Panc1 (cell line): ENCODE measurements around the gene PKP4. TPM values are rescaled to one million over a fixed set of nuclear protein-coding genes. Genes with fewer than 3 reads are reported as not detected.

ENCODE experiments used
- ATAC-seq: fragments of 200-7000 bp; cut with Tn5 transposase; 2 replicates; pipeline ENCODE4 v1.9.1; 2020; ENCODE audit warnings: mild to moderate bottlenecking, moderate library complexity
- Bru-seq: library from RNA; stranded (reverse); fragments of 400-500 nt; gene quantifications from one replicate; lab custom pipeline; 2021; lab: Mats Ljungman, UMichigan
- BruChase-seq, 2 experiments: library from RNA; stranded (reverse); fragments of 400-500 nt; gene quantifications; one replicate each; lab custom pipeline; 2021; lab: Mats Ljungman, UMichigan
- BruUV-seq: library from RNA; stranded (reverse); fragments of 400-500 nt; replicated peaks from 2 replicates; lab custom pipeline; 2021; lab: Mats Ljungman, UMichigan
- CTCF ChIA-PET: fragments of 300-600 bp; sonication (Branson Sonifier 250); formaldehyde crosslinking; loops from one replicate; lab custom pipeline; 2022; ENCODE audit warnings: antibody characterized with exemption; lab: Charles Lee
- POLR2A ChIA-PET: fragments of 300-600 bp; sonication (Branson Sonifier 250); formaldehyde crosslinking; loops from one replicate; lab custom pipeline; 2022; ENCODE audit warnings: antibody characterized with exemption; lab: Charles Lee
- DNase-seq: peaks from one replicate; pipeline ENCODE4 v3.0.0-alpha.2; 2010; ENCODE audit warnings: low read depth, low spot score
- H3K27ac ChIP-seq: 2 replicates; pipeline ENCODE4 v1.5.1; 2011; ENCODE audit warnings: mild to moderate bottlenecking, low read length, inconsistent platforms
- H3K27me3 ChIP-seq: fragments of 200-500 bp; sonication (Bioruptor generic); 2 replicates; pipeline ENCODE4 v1.6.0; 2014; ENCODE audit warnings: low read length, inconsistent platforms; ENCODE audit not compliant: control insufficient read depth, insufficient read depth
- H3K36me3 ChIP-seq: fragments of 200-500 bp; sonication (Bioruptor generic); 2 replicates; pipeline ENCODE4 v1.5.1; 2014; ENCODE audit warnings: inconsistent platforms, mild to moderate bottlenecking, low read length, moderate library complexity; ENCODE audit not compliant: control insufficient read depth, insufficient read depth
- H3K4me1 ChIP-seq: 2 replicates; pipeline ENCODE4 v1.5.1; 2011; ENCODE audit warnings: inconsistent platforms, mild to moderate bottlenecking, low read length, moderate library complexity; ENCODE audit not compliant: control insufficient read depth, insufficient read depth
- H3K4me3 ChIP-seq, 2 experiments: 2 replicates each; pipeline ENCODE4 v1.5.1; 2011 to 2012; ENCODE audit warnings: low read depth in 2 of 2, low read length in 2 of 2, mild to moderate bottlenecking in 2 of 2, inconsistent platforms in 1 of 2, moderate library complexity in 1 of 2
- H3K9me3 ChIP-seq: fragments of 200-500 bp; sonication (Bioruptor generic); 2 replicates; pipeline ENCODE4 v1.5.1; 2014; ENCODE audit warnings: low read depth, mild to moderate bottlenecking, inconsistent platforms, low read length, moderate library complexity; ENCODE audit not compliant: control insufficient read depth, insufficient read depth
- POLR2AphosphoS5 ChIP-seq: IDR thresholded peaks from 2 replicates; pipeline ENCODE4 v1.6.1; 2012; ENCODE audit warnings: mild to moderate bottlenecking, low read depth, low read length, moderate library complexity
- SIN3A ChIP-seq: IDR thresholded peaks from 2 replicates; pipeline ENCODE4 v1.6.1; 2012; ENCODE audit warnings: low read depth, mild to moderate bottlenecking, low read length, moderate library complexity, borderline replicate concordance; ENCODE audit not compliant: insufficient read depth
- TCF7L2 ChIP-seq: IDR thresholded peaks from 2 replicates; pipeline ENCODE4 v1.6.1; 2011; ENCODE audit warnings: mild to moderate bottlenecking, low read depth, low read length, inconsistent platforms
- in situ Hi-C: cut with HindIII; loops from 2 replicates; pipeline ENCODE4 v1.10.0; 2016; ENCODE audit warnings: low sequenced_read_pairs, low pct_unique_long_range_greater_than_20kb
- intact Hi-C: fragments of 100-400 bp; cut with micrococcal nuclease; formaldehyde crosslinking; loops from one replicate; pipeline ENCODE4 v1.10.0; 2022; ENCODE audit not compliant: unreplicated experiment
- long read RNA-seq: library from polyadenylated mRNA; unstranded; transcript quantifications from one replicate; pipeline ENCODE4 v2.0.0, GENCODE V29; 2021; ENCODE audit not compliant: unreplicated experiment
- polyA plus RNA-seq: library from polyadenylated mRNA; unstranded; fragments of >200 nt; gene quantifications from one replicate; pipeline ENCODE4 v1.2.1, GENCODE V29; 2012; ENCODE audit warnings: missing spikeins; ENCODE audit not compliant: insufficient read length
- total RNA-seq: library from RNA; stranded (reverse); gene quantifications from one replicate; pipeline ENCODE4 v1.2.1, GENCODE V29; 2021; ENCODE audit not compliant: unreplicated experiment
- TF ChIP-seq, protein P1 (sequence below), 2 experiments: IDR thresholded peaks; 2 replicates each; pipeline ENCODE4 v1.6.1; 2011 to 2012; ENCODE audit warnings: low read depth in 2 of 2, control low read depth in 1 of 2, low read length in 1 of 2, mild to moderate bottlenecking in 1 of 2, moderate library complexity in 1 of 2; ENCODE audit not compliant: insufficient read depth in 1 of 2
- TF ChIP-seq, protein P2 (sequence below): fragments of 450-650 bp; IDR thresholded peaks from 2 replicates; pipeline ENCODE4 v1.5.1; 2017; ENCODE audit warnings: mild to moderate bottlenecking

PKP4 gene, protein sequence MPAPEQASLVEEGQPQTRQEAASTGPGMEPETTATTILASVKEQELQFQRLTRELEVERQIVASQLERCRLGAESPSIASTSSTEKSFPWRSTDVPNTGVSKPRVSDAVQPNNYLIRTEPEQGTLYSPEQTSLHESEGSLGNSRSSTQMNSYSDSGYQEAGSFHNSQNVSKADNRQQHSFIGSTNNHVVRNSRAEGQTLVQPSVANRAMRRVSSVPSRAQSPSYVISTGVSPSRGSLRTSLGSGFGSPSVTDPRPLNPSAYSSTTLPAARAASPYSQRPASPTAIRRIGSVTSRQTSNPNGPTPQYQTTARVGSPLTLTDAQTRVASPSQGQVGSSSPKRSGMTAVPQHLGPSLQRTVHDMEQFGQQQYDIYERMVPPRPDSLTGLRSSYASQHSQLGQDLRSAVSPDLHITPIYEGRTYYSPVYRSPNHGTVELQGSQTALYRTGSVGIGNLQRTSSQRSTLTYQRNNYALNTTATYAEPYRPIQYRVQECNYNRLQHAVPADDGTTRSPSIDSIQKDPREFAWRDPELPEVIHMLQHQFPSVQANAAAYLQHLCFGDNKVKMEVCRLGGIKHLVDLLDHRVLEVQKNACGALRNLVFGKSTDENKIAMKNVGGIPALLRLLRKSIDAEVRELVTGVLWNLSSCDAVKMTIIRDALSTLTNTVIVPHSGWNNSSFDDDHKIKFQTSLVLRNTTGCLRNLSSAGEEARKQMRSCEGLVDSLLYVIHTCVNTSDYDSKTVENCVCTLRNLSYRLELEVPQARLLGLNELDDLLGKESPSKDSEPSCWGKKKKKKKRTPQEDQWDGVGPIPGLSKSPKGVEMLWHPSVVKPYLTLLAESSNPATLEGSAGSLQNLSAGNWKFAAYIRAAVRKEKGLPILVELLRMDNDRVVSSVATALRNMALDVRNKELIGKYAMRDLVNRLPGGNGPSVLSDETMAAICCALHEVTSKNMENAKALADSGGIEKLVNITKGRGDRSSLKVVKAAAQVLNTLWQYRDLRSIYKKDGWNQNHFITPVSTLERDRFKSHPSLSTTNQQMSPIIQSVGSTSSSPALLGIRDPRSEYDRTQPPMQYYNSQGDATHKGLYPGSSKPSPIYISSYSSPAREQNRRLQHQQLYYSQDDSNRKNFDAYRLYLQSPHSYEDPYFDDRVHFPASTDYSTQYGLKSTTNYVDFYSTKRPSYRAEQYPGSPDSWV
- total RNA-seq = 81.7 TPM
- polyA plus RNA-seq = 47.6 TPM
- percentile 91 among the genes with signal in this experiment for Bru-seq, nascent RNA
- percentile 84 among the genes with signal in this experiment for BruChase-seq, experiment 1, labeled RNA remaining after a 2-hour chase
- BruChase-seq, experiment 2, labeled RNA remaining after a 6-hour chase = percentile 77 among the genes with signal in this experiment
- long read RNA-seq, partial matches to known transcripts = 60 of 89 reads
- long read RNA-seq, other reads (novel, unspliced or antisense) = 29 of 89 reads

DNA sequence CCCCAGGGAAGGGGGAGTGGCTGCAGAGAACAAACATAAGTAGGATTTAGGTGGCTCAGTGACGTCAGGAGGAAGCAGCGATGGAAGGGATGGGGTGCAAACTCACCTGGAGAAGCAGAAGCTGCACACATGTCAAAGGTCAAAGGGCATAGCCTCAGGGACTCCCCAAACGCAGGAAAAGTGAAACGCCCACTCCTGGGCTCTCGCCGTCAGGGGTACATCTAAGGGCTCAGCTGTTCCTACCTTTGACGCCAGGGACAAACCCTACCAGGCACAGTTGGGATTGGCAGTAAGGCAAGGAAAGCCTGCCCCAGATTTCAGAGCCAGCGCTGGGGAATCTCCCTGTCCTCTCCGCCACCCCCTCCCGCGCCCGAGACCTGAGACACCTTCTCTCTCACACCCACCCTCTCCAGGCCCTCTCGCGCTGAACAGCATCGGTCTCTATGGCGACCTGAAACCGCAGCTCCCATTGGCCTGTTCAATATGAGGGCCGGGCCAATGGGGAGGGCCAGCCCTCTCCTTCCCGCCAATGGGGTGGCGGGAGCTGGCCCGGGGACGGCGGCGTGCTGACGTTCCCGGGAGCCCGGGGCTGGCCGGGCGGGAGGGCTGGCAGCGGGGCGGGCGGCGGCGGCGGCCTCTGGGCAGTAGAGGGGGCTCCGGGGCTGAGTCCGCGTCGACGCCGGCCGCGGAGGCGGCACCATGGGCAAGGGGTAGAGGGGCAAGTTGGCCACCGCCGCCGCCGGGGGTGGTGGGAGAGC lies at the start of gene PKP4, which contains the start of gene CCDC148:
PKP4 (plus strand) TSS at position 644 of the 758 bp plus-strand sequence. CDS start 76,233 bp downstream, outside the sequence.
CCDC148 (minus strand) TSS at position 445 of the 758 bp plus-strand sequence; CDS start at position 131, 314 bp downstream.
- H3K36me3 ChIP-seq = no peaks in the 10 kb centered on the region
- H3K4me3 ChIP-seq = peak within 1 kb of the TSS; percentile 89 to 93
- POLR2A ChIA-PET = interaction anchor here (0.6 to 0.7 kb wide), 4 partner anchors 32 to 585 kb away, joined by 3 to 6 read pairs (median 6); no protein-coding TSS in a partner anchor
- H3K27me3 ChIP-seq = no peaks in the 10 kb centered on the region
- H3K27ac ChIP-seq = peak within 1 kb of the TSS; percentile 79
- TF ChIP-seq TCF7L2 (no peak), SIN3A (peak; percentile 85; the same call in 1 of the 2 replicates), POLR2AphosphoS5 (peak; percentile 57; the same call in 1 of the 2 replicates)
- TF ChIP-seq, protein P1, sequence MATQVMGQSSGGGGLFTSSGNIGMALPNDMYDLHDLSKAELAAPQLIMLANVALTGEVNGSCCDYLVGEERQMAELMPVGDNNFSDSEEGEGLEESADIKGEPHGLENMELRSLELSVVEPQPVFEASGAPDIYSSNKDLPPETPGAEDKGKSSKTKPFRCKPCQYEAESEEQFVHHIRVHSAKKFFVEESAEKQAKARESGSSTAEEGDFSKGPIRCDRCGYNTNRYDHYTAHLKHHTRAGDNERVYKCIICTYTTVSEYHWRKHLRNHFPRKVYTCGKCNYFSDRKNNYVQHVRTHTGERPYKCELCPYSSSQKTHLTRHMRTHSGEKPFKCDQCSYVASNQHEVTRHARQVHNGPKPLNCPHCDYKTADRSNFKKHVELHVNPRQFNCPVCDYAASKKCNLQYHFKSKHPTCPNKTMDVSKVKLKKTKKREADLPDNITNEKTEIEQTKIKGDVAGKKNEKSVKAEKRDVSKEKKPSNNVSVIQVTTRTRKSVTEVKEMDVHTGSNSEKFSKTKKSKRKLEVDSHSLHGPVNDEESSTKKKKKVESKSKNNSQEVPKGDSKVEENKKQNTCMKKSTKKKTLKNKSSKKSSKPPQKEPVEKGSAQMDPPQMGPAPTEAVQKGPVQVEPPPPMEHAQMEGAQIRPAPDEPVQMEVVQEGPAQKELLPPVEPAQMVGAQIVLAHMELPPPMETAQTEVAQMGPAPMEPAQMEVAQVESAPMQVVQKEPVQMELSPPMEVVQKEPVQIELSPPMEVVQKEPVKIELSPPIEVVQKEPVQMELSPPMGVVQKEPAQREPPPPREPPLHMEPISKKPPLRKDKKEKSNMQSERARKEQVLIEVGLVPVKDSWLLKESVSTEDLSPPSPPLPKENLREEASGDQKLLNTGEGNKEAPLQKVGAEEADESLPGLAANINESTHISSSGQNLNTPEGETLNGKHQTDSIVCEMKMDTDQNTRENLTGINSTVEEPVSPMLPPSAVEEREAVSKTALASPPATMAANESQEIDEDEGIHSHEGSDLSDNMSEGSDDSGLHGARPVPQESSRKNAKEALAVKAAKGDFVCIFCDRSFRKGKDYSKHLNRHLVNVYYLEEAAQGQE (IDR thresholded peaks at IDR 0.05; ENCODE audit: insufficient read depth in 1 of 2, low read depth in 2 of 2, low read length in 1 of 2) = no peak
- TF ChIP-seq, protein P2, sequence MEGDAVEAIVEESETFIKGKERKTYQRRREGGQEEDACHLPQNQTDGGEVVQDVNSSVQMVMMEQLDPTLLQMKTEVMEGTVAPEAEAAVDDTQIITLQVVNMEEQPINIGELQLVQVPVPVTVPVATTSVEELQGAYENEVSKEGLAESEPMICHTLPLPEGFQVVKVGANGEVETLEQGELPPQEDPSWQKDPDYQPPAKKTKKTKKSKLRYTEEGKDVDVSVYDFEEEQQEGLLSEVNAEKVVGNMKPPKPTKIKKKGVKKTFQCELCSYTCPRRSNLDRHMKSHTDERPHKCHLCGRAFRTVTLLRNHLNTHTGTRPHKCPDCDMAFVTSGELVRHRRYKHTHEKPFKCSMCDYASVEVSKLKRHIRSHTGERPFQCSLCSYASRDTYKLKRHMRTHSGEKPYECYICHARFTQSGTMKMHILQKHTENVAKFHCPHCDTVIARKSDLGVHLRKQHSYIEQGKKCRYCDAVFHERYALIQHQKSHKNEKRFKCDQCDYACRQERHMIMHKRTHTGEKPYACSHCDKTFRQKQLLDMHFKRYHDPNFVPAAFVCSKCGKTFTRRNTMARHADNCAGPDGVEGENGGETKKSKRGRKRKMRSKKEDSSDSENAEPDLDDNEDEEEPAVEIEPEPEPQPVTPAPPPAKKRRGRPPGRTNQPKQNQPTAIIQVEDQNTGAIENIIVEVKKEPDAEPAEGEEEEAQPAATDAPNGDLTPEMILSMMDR = peak; percentile 45
- no peaks in the 10 kb centered on the region for H3K9me3 ChIP-seq
- in situ Hi-C loops (no loop called here), intact Hi-C loops (loop anchor here (5.0 kb wide), 1 partner anchor 424 kb away; no protein-coding TSS in a partner anchor)
- DNase-seq = no peak
- BruUV-seq = no TSS peak
- peak; percentile 94 for ATAC-seq
- CTCF ChIA-PET = interaction anchor here (0.6 kb wide), 4 partner anchors 28 to 218 kb away, joined by 3 to 13 read pairs (median 7); no protein-coding TSS in a partner anchor
- H3K4me1 ChIP-seq = peaks cover 22% of the 10 kb centered on the region
